Left kidney (tissue), 8 donors: ENCODE results near the gene SNX6. TPM values are rescaled to one million over a fixed set of nuclear protein-coding genes. Genes with fewer than 3 reads are reported as not detected.
A peak's percentile ranks its signal among the peaks of the same experiment; 100 is the strongest.
"Not testable (repeated sequence)": the region's sequence is repeated elsewhere in the genome, so short reads cannot be mapped to it uniquely, and the experiment has no call there.

Experiments used
- DNase-seq: peaks from one replicate; pipeline ENCODE4 v3.0.0-alpha.2; 2013
- long read RNA-seq, 8 donors: transcript quantifications; one replicate each; lab custom pipeline, GENCODE V29; 2026
- polyA plus RNA-seq: library from polyadenylated mRNA; unstranded; fragments of 120-200 nt; gene quantifications from one replicate; pipeline ENCODE4 v1.2.1, GENCODE V29; 2013; ENCODE audit not compliant: insufficient read length

SNX6 gene
- polyA plus RNA-seq = 128 TPM
- long read RNA-seq, donor 1, transcript SNX6-201 (14 exons, 2,001 nt) = major isoform, 21 of 70 reads
- long read RNA-seq, donor 1, transcript SNX6-202 (13 exons, 3,398 nt) = minor isoform, 12 of 70 reads
- long read RNA-seq, donor 1, partial matches to known transcripts = 37 of 70 reads
- long read RNA-seq, donor 1, other reads (novel, unspliced or antisense) = 0 of 70 reads
- long read RNA-seq, donor 2, transcript SNX6-201 (14 exons, 2,001 nt) = major isoform, 24 of 68 reads
- long read RNA-seq, donor 2, transcript SNX6-202 (13 exons, 3,398 nt) = minor isoform, 7 of 68 reads
- long read RNA-seq, donor 2, partial matches to known transcripts = 35 of 68 reads
- long read RNA-seq, donor 2, other reads (novel, unspliced or antisense) = 0 of 68 reads
- long read RNA-seq, donor 3, transcript SNX6-201 (14 exons, 2,001 nt) = major isoform, 28 of 57 reads
- long read RNA-seq, donor 3, partial matches to known transcripts = 25 of 57 reads
- long read RNA-seq, donor 3, other reads (novel, unspliced or antisense) = 0 of 57 reads
- long read RNA-seq, donor 4, partial matches to known transcripts = 0 of 1 reads
- long read RNA-seq, donor 4, other reads (novel, unspliced or antisense) = 0 of 1 reads
- long read RNA-seq, donor 5, transcript SNX6-201 (14 exons, 2,001 nt) = major isoform, 57 of 99 reads
- long read RNA-seq, donor 5, transcript SNX6-202 (13 exons, 3,398 nt) = minor isoform, 10 of 99 reads
- long read RNA-seq, donor 5, partial matches to known transcripts = 32 of 99 reads
- long read RNA-seq, donor 5, other reads (novel, unspliced or antisense) = 0 of 99 reads
- long read RNA-seq, donor 6, transcript SNX6-202 (13 exons, 3,398 nt) = major isoform, 10 of 55 reads
- long read RNA-seq, donor 6, transcript SNX6-201 (14 exons, 2,001 nt) = major isoform, 10 of 55 reads
- long read RNA-seq, donor 6, partial matches to known transcripts = 35 of 55 reads
- long read RNA-seq, donor 6, other reads (novel, unspliced or antisense) = 0 of 55 reads
- long read RNA-seq, donor 7, transcript SNX6-202 (13 exons, 3,398 nt) = minor isoform, 11 of 82 reads
- long read RNA-seq, donor 7, transcript SNX6-201 (14 exons, 2,001 nt) = major isoform, 42 of 82 reads
- long read RNA-seq, donor 7, partial matches to known transcripts = 28 of 82 reads
- long read RNA-seq, donor 7, other reads (novel, unspliced or antisense) = 0 of 82 reads
- long read RNA-seq, donor 8, transcript SNX6-201 (14 exons, 2,001 nt) = major isoform, 16 of 18 reads
- long read RNA-seq, donor 8, partial matches to known transcripts = 0 of 18 reads
- long read RNA-seq, donor 8, other reads (novel, unspliced or antisense) = 0 of 18 reads

GRCh38 chr14:34629657-34630529 is at the start of gene SNX6:
SNX6 (minus strand) TSS chr14:34630148; CDS start chr14:34630116, 32 bp downstream.
- DNase-seq = peak; percentile 81

- DNase-seq = no peak
Observed at GRCh38 chr14:34678735-34679134, 48.8 kb upstream of the SNX6 start.

- DNase-seq = no peak
Observed at GRCh38 chr14:34678306-34678705, 48.4 kb upstream of the SNX6 start.

- no peak for DNase-seq
Observed at GRCh38 chr14:34676516-34677211, 46.7 kb upstream of the SNX6 start.

DNA sequence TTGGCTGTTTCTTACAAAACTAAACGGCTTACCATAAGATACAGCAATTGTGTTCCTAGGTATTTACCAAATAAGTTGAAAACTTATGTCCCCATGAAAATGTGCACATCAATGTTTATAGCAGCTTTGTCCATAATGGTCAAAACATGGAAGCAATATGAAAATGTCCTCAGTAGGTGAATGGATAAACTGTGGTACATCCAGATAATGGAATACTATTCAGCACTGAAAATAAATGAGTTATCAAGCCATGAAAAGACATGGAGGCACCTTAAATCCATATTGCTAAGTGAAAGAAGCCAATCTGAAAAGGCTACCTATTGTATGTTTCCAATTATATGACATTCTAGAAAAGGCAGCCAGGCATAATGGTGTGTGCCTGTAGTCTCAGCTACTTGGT is 43.8 kb upstream of the SNX6 start:
- no peak for DNase-seq

GRCh38 chr14:34671716-34672115 is 41.8 kb upstream of the SNX6 start:
- no peak for DNase-seq

- DNase-seq = no peak
Observed at GRCh38 chr14:34668111-34668510, 38.2 kb upstream of the SNX6 start.

DNA sequence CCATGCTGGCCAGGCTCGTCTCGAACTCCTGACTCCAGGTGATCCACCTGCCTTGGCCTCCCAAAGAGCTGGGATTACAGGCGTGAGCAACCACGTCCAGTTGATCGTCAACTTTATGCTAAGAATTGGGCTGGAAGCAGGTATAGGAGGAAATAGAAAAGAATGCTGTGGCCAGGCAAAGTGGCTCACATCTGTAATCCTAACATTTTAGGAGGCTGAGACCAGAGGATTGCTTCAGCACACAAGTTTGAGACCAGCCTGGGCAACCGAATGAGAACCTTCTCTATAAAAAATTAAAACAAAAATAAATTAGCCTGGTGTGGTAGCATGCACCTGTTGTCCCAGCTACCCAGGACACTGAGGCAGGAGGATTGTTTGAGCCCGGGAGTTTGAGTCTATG is 37.1 kb upstream of the SNX6 start:
- DNase-seq = no peak

DNA sequence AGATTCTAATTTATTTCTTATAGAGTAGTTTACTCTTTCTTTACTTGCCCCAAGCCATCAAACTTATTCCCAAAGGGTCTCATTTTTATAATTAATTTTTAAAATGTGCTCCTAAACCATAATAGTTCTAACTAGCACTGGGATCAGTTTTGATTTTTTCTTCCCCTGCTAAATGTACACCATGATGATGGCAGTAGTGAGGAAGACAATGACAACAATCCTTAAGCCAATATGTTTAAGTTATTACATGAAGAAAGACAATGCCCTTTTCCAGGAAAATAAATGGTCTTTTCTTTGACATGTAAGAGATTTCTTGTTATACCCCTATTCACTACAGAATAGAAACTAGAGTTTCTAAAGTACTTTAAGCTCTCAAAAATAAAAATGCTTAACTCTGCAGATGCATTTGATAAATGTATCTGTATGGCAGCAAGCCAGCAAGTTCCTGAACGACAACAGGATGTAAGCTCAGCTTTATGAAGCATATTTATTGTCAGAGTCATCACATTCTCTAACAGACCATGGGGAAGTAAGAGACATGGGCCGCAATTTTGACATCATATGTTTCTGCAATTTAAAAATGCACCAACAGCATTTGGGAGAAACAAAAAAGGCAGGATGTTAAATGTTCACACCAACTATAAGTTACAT is 36.0 kb upstream of the SNX6 start:
- DNase-seq = peak; percentile 48

DNA sequence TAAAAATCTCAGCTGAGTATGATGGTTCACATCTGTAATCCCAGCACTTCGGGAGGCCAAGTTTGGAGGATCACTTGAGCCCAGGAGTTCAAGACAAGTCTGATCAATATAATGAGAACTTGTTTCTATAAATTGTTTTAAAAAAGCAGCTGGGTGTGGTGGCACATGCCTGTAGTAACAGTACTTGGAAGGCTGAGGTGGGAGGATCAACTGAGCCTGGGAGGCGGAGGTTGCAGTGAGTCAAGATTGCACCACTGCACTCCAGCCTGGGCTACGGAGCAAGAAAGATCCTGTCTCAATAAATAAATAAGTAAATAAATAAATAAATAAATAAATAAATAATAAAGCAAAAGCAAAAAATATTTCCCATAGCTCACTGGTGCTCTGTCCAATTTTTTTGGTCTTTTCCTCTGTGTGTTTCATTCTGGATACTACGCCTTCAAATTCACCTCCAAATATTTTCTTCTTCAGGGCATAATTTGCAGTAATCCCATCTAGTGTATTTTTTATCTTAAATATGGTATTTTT is 32.7 kb upstream of the SNX6 start:
- no peak for DNase-seq

GRCh38 chr14:34660796-34661195 is 30.8 kb upstream of the SNX6 start:
- DNase-seq = no peak

DNA sequence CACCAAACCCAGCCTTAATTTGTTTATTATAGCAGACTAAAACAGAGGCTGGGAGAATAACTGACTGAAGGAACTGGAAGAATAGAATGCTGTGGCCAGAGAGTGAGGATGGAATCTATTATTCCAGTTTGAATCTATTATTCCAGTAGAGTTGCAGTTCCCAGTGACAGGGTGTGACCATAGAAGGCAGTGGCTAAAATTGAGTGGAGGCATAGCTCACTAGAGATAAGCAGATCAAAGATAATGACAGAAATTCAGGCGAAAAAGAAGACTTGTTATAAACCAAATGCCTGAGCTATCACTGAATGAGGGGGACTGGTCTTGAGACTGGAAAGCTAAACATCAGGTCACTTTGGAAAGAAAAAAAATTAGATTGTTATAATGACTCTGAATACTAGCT is 26.0 kb upstream of the SNX6 start:
- no peak for DNase-seq

DNA sequence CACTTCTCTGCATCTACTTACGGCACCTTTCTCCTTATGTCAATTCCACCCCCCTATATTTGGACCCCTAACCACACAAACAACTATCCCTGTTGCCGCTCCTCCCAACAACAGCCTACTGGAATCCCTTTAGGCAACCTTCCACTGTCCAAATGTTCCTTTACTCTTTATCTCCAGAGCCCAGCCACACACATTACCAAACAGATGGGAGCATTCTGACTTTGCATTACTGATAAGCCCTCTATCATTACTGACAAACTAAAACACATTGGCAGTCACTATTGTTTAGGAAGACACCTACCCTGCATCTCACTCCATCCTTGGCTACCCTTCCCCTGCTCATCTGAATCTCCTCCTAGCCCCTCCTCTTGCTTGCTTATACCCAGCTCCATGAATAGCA is 23.1 kb upstream of the SNX6 start:
- DNase-seq = not testable (repeated sequence)

DNA sequence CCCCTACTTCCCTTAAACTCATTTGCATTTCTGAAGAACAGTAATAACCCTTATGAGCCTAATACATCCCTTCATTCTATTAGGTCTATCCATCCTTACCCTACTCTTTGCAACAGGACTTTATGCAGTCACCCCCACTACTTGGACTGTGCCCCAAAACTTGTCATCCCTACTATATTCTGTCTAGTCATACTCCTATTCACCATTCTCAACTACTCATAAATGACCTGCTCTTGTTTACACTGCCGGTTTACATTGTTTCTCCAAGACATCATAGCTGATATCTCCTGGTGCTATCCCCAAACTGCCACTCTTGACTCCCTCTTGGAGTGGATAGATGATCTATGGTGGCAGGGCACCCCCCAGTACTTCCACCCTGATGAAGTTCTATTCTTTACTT is 22.4 kb upstream of the SNX6 start:
- not testable (repeated sequence) for DNase-seq

DNA sequence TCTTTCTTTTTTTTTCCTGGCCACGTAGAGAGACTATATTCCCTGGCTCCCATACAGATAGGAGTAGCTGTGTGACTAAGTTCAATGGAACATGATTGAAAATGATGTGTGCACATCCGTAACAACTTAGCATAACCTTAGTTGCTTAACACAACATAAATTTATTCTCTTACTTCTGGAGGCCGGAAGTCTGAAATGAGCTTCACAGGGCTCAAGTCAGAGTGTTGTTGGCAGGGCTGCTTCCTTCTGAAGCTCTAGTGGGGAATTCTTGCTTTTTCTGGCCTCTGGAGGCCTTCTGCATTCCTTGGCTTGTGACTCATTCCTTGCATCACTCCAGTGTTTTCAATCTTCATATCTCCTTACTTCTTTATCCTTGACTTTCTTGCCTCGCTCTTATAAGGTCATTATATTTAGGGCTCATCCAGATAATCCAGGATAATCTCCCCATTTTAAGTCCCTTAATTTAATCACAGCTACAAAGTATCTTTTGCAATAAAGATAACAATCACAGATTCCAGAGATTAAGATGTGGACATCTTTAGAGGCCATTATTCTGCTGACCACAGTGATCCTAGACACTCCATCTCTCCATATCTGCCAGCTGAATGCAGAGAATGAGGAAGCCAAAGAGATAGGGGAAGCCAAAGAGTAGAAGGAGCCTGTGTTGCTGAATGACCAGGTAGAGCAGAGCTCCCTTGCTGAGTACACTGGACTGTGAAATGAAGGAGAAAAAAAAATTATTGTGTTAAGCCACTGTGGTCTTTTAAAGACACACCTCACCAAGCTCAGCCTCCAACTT is 21.0 kb upstream of the SNX6 start:
- DNase-seq = no peak

DNA sequence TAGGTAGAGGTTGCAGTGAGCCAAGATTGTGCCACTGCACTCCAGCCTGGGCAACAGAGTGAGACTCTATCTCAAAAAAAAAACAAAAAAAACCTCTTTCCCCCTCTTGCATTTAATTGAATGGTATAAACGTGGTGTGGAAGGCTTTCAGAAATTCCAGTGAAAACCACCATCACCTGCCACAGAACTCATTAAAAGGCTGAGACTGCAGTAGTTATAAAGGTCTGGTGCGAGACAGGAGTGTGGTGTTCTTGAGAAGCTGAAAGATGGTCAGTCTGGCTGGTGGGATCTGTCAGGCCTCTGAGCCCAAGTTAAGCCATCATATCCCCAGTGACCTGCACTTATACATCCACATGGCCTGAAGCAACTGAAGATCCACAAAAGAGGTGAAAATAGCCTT is 20.1 kb upstream of the SNX6 start:
- DNase-seq = not testable (repeated sequence)

DNA sequence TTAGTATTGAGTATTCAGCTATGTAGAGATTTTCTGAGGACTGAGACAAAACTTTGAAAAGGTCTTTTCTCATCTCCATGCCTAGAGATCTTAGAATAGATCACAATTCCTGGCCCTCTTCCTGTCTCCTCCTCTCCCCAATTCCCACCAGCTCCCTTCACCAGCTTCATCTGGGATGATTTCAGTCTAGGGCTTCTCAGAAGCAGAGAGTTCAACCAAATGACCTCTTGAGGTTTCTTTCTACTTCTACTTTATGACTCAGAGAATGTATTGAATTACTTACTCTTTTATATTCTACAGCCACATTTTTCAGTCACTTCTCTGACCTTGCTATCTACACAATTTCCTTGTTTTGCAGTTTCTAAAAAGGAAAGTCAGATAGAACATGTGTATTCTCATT is 19.4 kb upstream of the SNX6 start:
- DNase-seq = no peak

- DNase-seq = no peak
Observed at GRCh38 chr14:34646570-34647255, 16.8 kb upstream of the SNX6 start.
